Transverse colon (tissue), 4 donors: ENCODE measurements around the gene DISP1. TPM values are rescaled to one million over a fixed set of nuclear protein-coding genes. Genes with fewer than 3 reads are reported as not detected.

Experiments
- DNase-seq: peaks from one replicate; pipeline ENCODE4 v3.0.0-alpha.2; 2019
- H3K27ac ChIP-seq, 4 donors: fragments of 200-600 bp; sonication (generic); 2 replicates each; pipeline ENCODE4 v1.5.1; 2016 to 2018; ENCODE audit warnings: inconsistent platforms in 4 of 4
- H3K27me3 ChIP-seq: fragments of 200-600 bp; sonication (generic); 2 replicates; pipeline ENCODE4 v1.5.1; 2017; ENCODE audit warnings: inconsistent platforms
- H3K36me3 ChIP-seq, 4 donors: fragments of 200-600 bp; sonication (generic); 2 replicates each; pipeline ENCODE4 v1.5.1; 2017 to 2019; ENCODE audit warnings: inconsistent platforms in 4 of 4
- H3K4me1 ChIP-seq, 4 donors: fragments of 200-600 bp; sonication (generic); 2 replicates each; pipeline ENCODE4 v1.5.1; 2017 to 2020; ENCODE audit warnings: inconsistent platforms in 4 of 4
- H3K4me3 ChIP-seq, 4 donors: fragments of 200-600 bp; sonication (generic); 1 replicate in 1 of 4; 2 replicates in 3 of 4; pipeline versions ENCODE4 v1.5.1 to v1.6.1; 2017 to 2019; ENCODE audit warnings: inconsistent platforms in 4 of 4
- H3K9me3 ChIP-seq, 2 donors: fragments of 200-600 bp; sonication (generic); 2 replicates each; pipeline ENCODE4 v1.5.1; 2017 to 2019; ENCODE audit warnings: inconsistent platforms in 2 of 2
- CTCF ChIP-seq, 5 experiments: fragments of 200-600 bp in 3 of 5; fragments of 450-650 bp in 2 of 5; sonication (generic) in 3 of 5; IDR thresholded peaks; 1 replicate in 2 of 5; 2 replicates in 3 of 5; pipeline ENCODE4 v1.5.1; 2016 to 2017; ENCODE audit warnings: antibody characterized with exemption in 5 of 5, inconsistent platforms in 3 of 5, mild to moderate bottlenecking in 2 of 5, moderate library complexity in 1 of 5
- EP300 ChIP-seq: sonication (generic); formaldehyde crosslinking; IDR thresholded peaks from one replicate; pipeline ENCODE4 v1.6.1; 2017; ENCODE audit warnings: antibody characterized with exemption, low read depth
- POLR2A ChIP-seq: fragments of 450-650 bp; IDR thresholded peaks from one replicate; pipeline ENCODE4 v1.6.1; 2016; ENCODE audit warnings: antibody characterized with exemption, mild to moderate bottlenecking, moderate library complexity
- POLR2AphosphoS5 ChIP-seq, 3 donors: sonication (generic); formaldehyde crosslinking; IDR thresholded peaks; one replicate each; pipeline ENCODE4 v1.6.1; 2016; ENCODE audit warnings: antibody characterized with exemption in 3 of 3
- WGBS, 2 donors: methylation state at CpG; one replicate each; pipeline ENCODE4 v1.1.5; 2018; ENCODE audit warnings: low coverage in 1 of 2; 5-methylcytosine and 5-hydroxymethylcytosine counted together
- in situ Hi-C, 4 donors: fragments of 200-750 bp; cut with MboI; loops; one replicate each; pipeline versions ENCODE4 v1.15.0 to v1.15.1; 2017; ENCODE audit warnings: low sequenced_read_pairs in 3 of 4, low pct_ligation_motif_present in 1 of 4, low pct_unique_long_range_greater_than_20kb in 1 of 4
- intact Hi-C: fragments of 100-400 bp; cut with DNase I; formaldehyde crosslinking; loops from one replicate; pipeline ENCODE4 v1.15.1; 2023; ENCODE audit warnings: low total_unique reads
- total RNA-seq, 4 donors: library from RNA; depleted of rRNA; stranded (reverse); fragments of >200 nt; gene quantifications; one replicate each; pipeline ENCODE4 v1.1.0, GENCODE V29; 2016

Gene DISP1
- total RNA-seq, 4 donors from 2014 or later: 2.2 to 7.2 (median 5.6) TPM

GRCh38 chr1:222852326-222852725, 37.5 kb downstream of the DISP1 start:
- peaks cover 0 to 5% (median 0%) of the 10 kb centered on the region in 4 donors for H3K36me3 ChIP-seq
- 87 to 95% methylated on average over 3 of the region's 3 CpGs for WGBS, 2 donors

GRCh38 chr1:222861062-222861461, 46.2 kb downstream of the DISP1 start:
- Histone ChIP-seq H3K4me3 (no peak overlapping the region), H3K27me3 (no peaks in the 10 kb centered on the region), H3K36me3 (no peaks in the 10 kb centered on the region), H3K9me3 (peaks cover 0 to 4% of the 10 kb centered on the region in 2 donors), H3K27ac (no peak overlapping the region), H3K4me1 (peaks cover 0 to 4% (median 0%) of the 10 kb centered on the region in 4 donors)
- no peak for TF ChIP-seq POLR2AphosphoS5 (IDR thresholded peaks at IDR 0.05)
- no peak for TF ChIP-seq EP300
- TF ChIP-seq POLR2A: no peak
- TF ChIP-seq CTCF (IDR thresholded peaks at IDR 0.05): no peak
- intact Hi-C loops (no loop called here), in situ Hi-C loops (no loop called here)
- WGBS, 2 donors: 62 to 70% methylated on average over 3 of the region's 3 CpGs
- DNase-seq: no peak

More at GRCh38 chr1:222852326-222852725, 37.5 kb downstream of the DISP1 start:
- DNase-seq: no peak
- Histone ChIP-seq H3K4me3 (no peak overlapping the region), H3K4me1 (no peaks in the 10 kb centered on the region), H3K27ac (no peak overlapping the region), H3K9me3 (peaks cover 0 to 4% of the 10 kb centered on the region in 2 donors), H3K27me3 (no peaks in the 10 kb centered on the region)
- intact Hi-C loops: no loop called here
- in situ Hi-C loops: no loop called here
- no peak for TF ChIP-seq CTCF (IDR thresholded peaks at IDR 0.05)

Other genes with a start within 250 kb of the DISP1 start
- 10 to 100 TPM in 1 of 4 donors, 1 to 10 TPM in 3; 2.2 to 10.1 (median 4.1) TPM for gene TAF1A, start 225.1 kb upstream of the DISP1 start, total RNA-seq
- 100 to 1,000 TPM in 1 of 4 donors, 10 to 100 TPM in 3; 39.2 to 185 (median 49.1) TPM for gene MIA3, start 196.9 kb upstream of the DISP1 start, total RNA-seq
- gene AIDA, start 102.5 kb upstream of the DISP1 start, total RNA-seq: 10 to 100 TPM; 25.8 to 41.4 (median 36.4) TPM
- gene BROX, start 102.5 kb upstream of the DISP1 start, total RNA-seq: 10 to 100 TPM; 20.9 to 53.7 (median 43.3) TPM
- 10 to 100 TPM in 1 of 4 donors, 1 to 10 TPM in 1, not detected in 2; 4.0 to 13.9 TPM for gene FAM177B, start 77.8 kb upstream of the DISP1 start, total RNA-seq